Measurements from ENCODE around the gene DCAF15.

Gene DCAF15

DNA sequence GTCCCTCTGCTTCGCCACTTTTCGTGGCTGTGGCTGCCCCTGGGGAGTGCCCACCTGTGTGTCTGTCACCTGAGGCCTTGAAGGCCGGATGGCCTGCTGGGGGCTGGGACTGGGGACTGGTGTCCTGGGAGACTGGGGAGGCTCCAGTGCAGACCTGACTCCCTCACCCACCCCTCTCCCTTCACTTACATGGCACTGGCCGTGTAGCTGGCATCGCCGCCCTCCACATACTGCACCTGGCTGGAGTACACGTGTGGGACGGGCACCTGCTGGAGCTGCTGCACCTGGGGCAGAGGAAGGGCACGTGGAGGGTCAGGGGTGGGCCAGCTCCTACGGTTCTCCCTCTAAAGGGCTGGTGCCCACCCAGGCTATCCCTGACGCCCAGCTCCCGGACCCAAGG lies 25.5 kb downstream of the DCAF15 start:
- DNase-seq: no peak

DNA sequence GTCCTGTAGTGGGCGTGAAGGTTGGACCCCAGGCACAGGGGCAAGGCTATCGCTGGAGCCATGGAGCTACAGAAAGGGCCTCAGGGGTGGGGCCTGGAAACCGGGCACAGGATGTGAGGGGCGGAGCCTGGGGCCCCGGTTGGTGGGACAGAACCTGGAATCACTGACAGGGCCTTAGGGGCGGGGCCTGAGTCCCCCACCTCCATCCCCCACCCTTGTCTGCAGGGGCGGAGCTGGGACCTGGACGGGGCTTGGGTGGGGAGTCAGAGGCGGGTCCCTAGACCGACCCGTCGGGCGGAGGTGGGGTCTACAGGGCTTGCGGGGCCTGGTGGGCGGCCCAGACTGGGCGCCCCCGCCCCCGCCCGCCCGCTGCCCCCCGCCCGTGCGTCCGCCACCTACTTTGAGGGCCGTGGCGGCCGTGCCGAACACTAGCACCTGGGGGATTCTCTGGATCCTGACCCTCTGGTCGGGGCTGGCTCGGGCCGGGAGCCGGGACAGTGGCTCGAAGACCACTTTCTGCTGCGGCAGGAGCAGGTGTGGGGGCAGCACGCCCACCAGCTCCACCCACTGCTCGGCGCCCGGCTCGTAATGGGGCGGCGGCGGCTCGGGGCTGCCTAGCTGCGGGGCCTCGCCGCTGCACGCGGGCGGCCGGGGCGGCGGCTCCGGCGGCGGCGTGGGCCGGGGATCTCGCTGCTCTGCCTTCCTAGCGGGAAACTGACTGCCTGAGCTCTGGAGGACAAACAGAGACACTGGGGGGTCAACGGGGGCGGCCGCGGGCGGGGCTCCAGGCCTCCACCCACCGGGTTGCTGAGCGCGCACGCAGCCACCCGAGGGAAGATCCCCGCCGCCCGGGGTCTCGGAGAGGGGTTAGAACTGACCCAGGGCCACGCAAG lies 26.3 kb downstream of the DCAF15 start:
- peak; percentile 40 for DNase-seq

DNA sequence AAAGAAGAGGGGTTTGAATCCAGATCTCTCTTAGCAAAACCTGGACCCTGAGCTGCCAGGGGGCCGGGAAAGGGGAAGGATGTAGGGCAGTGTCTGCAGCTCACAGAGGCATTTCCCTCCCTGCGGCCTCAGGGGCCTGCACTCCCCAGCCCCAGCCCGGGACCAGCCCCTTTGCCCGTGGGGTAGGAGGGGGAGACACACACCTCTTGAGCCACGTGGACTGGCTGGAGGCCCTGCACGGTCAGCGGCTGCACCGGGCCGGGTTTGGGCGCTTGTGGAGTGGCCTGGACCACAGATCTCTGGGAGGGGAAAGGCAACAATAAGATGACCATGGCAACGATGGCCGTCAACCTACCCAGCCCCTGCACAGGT lies 26.9 kb downstream of the DCAF15 start:
- no peak for DNase-seq

DNA sequence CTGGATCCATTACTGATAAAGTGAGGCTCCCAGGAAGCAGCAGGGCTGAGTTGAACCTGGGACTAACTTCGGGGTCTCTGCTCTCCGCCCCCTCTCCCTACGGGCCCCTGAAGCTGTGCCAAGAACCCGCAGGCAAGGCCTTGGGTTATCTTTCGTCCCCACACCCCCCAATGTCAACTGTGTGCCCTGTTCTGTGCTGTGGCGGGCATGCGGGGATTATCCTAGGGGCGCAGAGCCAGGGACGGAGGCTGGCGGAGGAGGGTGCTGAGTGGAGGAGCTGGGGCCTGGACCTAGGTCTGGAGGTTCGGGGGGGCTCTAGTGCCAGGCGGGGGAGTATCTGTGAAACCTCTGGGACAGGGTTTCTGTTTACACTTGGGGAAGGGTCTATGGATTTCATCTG lies 27.4 kb downstream of the DCAF15 start:
- no peak for DNase-seq

DNA sequence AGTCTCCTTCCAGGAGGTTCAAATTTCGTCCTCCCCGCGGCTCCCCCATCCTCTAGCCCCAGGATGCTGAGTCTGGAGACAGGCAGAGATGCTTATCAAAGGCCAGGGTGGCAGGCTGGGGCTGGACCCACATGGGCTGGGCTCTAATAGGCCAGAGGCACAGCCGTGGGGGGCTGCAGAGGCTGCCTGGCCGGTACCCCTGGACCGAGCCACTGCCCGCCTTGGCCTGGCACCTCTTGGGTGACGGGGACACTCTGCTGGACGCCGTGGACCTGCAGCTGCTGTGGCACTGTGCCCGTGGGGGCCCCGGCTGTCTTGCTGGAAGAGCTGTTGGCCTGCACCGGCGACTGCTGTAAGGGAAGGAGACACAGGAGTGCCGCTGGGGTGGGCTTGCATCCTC lies 28.0 kb downstream of the DCAF15 start:
- no peak for DNase-seq

DNA sequence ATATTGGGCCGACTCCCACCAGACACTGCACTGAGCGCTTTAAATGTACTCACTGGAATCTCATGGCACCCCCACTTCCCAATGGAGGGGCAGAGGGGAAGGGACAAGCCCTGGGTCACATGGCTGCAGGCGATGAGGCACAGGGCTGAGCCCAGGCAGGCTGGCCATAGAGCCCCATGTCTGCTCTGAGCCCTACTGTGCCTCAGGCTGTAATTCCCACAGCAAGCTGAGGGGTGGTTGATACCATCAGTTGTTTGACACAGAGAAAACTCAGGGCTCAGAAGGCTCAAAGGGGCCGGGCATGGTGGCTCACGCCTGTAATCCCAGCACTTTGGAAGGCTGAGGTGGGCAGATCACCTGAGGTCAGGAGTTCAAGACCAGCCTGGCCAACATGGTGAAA lies 28.7 kb downstream of the DCAF15 start:
- DNase-seq: no peak

DNA sequence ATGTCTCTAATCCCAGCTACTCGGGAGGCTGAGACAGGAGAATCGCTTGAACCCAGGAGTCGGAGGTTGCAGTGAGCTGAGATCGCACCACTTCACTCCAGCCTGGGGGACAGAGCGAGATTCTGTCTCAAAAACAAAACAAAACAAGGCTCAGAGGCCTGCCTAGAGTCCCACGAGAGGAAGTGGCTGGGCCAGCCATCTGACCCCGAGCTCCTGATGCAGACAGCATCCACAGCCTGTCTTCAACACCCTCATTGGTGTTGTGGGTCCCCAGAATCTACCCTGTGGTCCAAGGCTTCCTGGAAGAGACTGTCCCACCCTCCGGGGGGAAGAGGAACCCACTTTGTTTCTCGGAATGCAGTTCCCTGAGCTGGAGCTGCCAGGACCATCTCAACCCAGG lies 29.2 kb downstream of the DCAF15 start:
- no peak for DNase-seq

DNA sequence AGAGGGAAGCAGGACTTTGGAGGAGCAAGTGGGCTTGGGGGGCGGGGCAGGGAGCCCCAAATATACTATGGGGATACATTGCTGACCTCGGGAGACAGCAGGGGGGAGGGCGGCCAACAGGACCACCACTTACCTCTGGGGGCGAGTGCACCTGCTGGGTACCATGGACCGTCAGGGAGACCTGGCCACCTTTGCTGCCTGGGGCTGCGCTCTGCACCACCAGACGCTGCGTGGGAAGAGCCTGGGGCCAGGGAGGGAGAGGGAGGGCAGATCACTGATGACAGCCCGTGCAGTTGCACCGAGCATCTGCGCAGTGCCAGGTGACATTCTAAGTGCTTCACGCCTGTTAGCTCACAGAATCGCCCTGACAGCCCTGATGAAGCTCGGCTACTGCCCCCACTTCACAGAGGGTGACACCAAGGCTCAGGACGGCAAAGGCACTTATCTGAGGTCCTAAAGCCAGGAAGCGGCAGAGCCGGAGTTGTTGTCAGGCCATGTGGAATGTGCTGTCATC lies 29.7 kb downstream of the DCAF15 start:
- DNase-seq: no peak

DNA sequence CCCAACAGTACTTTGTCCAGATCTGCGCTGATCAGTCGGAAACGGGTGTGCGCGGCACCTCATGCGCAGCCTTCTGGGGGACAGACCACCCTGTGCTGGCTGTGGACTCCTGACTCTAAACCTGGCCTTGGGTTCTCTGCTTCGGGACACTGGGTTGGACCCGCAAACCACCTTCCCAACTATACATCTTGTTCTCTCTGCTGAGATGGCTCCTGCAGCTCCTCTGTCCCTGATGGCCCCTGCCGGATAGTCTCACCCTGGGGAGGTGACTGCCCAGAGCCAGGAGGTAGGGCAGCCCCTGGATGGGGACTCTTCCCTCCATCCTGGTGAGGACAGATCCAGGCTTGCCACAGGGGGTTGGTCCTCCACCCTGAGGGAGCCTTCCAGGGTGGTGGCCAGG lies 30.5 kb downstream of the DCAF15 start:
- DNase-seq: no peak

DNA sequence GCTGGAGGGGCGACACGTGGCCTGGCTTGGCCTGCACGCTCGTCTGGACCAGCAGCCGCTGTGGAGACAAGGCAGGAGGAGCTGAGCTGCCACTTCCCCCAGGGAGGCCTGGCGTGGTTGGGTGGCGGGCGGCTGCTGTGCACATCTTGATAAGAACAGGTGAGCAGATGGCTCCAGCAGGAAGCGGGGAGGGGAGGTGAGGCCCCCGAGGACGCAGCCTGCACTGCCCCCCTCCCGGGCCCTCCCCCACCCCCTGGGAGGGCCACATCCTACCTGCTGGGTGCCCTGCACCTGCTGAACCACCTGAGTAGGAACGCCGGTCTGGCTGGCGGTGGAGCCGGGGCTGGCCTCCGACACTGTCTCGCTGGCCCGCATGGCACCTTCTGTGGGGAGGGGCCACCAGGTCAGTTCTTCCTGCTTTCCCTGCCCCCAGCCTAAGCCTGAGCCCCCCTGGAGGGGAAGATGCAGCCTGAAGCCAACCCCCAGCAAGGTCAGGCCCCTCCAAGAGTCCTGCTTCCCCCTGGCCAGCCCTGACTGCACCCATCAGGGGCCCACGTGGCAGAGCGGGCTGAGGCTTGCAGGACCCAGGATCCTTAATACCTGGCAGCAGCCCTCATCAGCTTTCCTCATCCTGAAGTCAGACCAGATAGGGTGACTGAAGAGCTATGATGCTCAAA lies 31.0 kb downstream of the DCAF15 start:
- no peak for DNase-seq

DNA sequence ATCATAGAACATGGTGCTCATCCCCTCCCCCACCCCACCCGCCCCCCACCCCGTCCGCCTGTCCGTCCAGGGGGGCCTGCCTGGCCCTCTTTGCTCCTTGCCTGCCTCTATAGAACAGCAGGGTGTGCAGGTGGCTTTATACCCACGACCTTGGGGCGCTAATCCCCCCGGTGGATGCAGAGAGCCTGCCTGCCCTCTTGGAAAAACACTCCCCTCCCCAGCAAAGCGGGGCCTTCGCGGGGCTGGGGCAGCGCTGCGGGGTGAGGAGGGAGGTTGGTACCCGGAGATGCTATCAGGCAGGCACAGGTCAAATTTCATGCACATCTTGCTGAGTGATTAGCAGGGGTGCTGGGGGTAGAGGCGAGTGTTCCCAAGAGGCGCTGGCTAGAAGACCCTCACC lies 31.9 kb downstream of the DCAF15 start:
- DNase-seq: no peak

DNA sequence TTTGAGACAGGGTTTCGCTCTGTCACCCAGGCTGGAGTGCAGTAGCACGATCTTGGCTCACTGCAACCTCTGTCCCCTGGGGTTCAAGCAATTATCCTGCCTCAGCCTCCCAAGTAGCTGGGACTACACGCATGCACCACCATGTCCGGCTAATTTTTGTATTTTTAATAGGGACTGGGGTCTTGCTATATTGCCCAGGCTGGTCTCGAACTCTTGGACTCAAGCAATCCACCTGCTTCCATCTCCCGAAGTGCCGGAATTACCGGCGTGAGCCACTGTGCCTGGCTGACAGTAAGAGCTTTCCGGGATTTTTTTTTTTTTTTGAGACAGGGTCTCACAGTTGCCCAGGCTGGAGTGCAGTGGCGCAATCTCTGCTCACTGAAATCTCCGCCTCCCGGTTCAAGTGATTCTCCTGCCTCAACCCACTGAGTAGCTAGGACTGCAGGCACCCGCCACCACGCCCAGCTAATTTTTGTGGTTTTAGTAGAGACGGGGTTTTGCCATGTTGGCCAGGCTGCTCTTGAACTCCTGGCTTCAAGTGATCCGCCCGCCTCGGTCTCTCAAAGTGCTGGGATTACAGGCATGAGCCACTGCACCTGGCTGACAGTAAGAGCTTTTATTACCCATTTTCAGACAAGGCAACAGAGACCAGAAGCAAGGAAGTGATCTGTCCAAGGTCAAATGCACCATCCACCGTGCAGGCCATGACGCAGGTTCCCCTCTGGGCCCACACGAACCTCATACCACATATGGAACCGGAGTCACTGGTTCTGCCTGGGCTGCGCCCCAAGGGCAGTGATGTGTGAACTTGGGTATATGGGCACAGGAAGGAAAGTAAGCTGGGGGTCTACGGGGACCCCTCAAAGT lies 32.8 kb downstream of the DCAF15 start:
- no peak for DNase-seq

DNA sequence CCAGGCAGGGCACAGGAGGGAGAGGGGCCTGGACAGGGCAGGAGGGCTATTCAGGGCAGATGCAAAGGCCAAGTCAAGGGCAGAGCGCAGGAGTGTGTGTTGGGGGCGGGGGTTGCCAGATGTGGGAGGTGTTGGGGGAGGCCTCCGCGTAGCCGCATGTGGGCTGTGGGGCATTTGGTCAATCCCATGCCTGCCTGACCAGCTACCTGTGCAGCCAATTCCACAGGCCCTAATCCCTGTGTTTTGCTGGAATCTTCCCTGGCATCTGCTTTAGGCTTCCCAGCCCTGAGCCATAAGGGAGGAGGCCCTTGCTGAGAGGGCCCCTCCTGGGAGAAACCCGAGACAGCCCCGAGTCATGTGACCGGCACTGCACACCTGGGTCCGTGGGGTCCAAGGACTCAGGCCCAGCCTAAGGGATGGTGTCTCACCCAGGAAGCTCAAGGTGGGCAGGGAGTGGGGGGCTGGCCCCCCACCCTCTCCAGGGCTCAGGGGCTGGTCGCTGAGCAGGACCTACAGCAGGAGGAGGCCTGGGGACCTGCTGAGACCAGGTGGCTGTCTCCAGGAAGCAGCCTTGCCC lies 33.5 kb downstream of the DCAF15 start:
- DNase-seq: no peak

DNA sequence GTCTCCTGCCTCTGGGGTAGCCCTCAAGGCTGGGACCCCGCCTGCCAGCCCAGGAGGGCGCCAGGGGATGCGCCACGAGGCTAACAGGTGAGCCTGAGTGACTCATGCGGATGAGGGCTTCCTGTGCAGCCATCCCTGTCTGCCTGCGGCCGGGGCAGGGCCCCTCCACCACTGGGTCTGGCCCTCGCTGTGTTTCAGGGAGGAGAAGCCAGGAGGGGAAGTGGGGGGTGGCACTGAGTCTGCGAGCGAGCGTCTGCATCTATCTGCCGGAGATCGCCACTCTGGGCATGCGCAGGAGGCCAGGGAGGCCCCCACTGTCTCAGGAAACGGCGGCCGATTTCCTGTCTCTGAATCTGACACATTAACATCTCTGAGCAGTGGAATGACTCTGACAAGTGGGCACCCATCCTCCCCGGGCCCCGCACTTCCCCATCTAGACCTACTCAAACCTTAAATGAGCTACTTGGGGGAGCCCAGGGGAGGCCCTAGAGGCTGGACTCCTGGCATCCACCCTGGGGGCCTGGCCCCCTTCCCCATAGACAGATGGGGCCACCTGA lies 34.1 kb downstream of the DCAF15 start:
- DNase-seq: peak; percentile 87

DNA sequence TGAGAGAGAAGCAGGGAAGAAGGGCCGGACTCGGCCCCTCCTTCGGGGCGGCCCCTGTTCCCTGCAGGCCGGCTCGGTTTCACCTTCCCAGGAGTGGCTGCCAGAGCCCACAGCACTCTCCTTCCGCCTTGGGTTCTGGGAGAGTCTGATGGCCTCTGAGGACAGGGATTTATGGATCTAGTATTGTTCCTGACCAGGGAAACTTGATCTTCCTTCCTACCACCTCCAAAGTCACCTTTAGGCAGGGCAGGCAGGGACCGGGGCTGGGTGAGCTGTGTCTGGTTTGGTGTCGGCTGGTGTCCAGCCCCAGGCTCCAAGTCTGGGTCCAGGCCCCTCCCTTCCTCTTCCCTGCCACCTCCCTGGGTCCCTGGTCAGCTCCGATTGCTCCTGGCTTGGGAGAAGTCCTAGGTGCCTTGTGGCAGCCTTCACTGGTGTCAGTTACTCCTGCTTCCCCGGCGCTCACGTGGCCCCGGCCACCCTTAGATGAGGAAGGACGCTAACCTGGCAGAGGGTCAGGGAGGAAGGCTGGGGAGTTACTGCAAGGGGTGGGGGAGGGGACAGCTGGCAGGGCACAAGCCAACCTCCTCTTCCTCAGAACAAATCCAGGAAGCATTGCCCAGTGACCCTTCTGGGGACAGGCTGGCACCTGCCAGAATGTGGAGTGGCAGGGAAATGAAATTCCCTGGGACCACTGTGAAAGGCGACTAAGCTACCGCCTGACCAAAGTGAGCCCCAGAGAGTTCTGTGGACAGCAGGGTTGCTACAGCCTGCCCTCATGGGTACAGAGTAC lies 35.0 kb downstream of the DCAF15 start:
- DNase-seq: no peak

DNA sequence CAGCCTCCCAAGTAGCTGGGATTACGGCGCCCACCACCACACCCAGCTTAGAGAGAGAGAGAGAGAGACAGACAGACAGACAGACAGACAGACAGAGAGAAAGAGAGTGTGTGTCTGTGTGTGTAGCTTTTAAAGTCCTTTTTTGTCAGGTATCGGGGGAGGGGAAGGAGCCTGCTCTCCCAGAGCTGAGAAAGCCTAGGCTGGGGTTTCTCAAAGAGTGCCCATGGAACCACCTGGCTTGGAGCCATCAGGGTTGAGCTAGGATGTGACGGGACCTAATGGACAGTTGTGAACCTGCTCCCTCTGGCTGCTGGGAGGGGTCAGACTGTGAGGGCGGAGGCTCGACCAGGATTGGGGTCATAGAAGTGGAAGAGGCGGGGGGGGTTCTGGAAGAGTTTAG lies 37.2 kb downstream of the DCAF15 start:
- DNase-seq: no peak

DNA sequence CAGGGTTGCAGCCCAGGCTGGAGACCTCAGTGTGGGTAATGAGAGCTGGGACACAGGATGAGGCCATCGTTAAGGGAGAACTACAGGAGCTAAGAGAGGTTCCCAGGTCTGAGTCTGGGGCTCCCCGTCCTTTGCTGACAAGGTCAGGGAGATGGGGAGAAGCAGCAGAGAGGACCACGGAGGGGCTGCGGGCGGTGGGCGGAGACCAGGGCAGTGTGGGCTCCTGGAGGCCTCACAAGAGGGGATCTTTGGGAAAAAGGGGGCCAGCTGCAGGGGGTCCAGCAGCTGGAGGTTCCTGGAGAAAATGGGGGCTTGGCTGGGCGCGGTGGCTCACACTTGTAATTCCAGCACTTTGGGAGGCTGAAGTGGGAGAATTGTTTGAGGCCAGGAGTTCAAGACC lies 37.8 kb downstream of the DCAF15 start:
- DNase-seq: no peak

DNA sequence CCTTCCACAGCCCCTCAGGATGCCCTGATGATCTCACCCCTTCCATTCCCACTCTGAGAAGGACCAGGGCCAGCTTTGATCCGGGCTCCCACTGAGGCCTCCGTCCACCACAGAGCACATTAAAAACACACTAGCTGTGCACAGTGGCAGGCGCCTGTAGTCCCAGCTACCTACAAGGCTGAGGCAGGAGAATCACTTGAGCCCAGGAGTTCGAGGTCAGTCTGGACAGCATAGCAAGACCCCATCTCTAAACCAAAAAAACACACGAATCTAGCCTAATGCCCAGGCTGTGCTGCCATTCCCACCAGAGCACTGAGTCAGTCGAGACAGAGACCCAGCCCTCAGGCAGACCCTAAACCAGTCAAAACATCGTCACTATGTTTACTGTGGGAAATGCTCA lies 39.7 kb downstream of the DCAF15 start:
- DNase-seq: no peak

DNA sequence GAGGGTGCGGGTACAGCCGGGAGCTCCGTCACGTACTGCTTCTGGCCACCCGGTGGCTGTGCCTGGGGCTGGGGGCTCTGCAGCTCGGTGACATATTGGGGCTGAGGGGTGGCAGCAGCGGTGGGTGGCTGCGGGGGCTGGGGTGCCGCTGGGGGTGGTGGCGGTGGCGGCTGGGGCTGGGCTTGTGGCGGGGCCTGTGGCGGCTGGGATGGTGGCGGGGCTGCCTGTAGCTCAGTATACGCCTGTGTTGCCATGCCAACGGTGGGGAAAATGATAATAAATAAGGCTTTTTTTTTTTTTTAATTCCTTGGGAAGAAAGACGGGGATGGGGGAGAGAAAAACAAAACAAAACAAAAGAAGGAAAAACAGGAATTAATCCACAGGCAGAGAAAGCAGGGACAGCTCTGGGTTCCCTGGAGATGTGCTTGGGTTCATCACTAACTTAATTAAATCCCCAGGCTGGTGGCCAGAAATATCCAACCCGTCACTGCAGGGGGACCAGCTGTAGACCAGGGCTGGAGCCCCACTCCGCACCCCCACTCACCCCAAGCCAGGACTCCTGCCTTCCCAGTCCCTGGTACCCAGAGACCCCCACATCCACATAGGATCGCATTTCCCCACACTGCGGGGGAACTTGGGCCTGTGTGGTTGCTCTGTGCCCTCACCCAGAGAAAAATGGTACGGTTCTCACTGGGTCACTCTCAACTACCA lies 41.4 kb downstream of the DCAF15 start:
- DNase-seq: no peak

DNA sequence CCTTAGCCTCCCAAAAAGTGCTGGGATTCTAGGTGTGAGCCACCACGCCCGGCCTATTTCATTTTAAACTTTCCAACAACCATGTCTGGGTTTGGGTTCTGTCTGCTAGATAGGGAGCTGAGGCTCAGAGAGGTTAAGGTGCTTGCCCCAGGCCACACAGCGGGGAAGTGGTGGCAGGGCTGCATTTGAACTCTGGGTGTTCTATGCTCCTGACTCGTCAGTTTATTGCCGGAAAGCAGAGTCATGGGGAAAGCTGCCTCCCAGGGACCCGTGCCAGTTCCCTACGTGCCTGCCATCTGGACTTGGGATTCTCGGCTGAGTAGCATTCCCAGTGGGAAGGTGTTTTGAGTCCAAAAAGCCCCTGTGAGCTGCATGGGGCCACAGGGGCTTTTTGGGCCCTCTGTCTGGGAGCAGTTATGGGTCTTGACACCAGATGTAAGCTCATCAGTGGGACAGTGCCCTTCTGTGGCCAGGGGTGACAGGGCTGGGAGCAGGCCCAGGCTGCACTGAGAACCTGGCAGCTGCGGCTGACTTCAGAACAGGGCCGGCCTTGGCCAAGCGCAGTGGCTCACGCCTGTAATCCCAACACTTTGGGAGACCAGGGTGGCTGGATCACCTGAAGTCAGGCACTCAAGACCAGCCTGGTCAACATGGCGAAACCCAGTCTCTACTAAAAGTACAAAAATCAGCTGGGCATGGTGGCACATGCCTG lies 42.9 kb downstream of the DCAF15 start:
- DNase-seq: peak; percentile 31

Data from fibroblast of skin of scalp (primary cell).